Measurements from ENCODE around the gene ARF6.

The ARF6 gene

DNA sequence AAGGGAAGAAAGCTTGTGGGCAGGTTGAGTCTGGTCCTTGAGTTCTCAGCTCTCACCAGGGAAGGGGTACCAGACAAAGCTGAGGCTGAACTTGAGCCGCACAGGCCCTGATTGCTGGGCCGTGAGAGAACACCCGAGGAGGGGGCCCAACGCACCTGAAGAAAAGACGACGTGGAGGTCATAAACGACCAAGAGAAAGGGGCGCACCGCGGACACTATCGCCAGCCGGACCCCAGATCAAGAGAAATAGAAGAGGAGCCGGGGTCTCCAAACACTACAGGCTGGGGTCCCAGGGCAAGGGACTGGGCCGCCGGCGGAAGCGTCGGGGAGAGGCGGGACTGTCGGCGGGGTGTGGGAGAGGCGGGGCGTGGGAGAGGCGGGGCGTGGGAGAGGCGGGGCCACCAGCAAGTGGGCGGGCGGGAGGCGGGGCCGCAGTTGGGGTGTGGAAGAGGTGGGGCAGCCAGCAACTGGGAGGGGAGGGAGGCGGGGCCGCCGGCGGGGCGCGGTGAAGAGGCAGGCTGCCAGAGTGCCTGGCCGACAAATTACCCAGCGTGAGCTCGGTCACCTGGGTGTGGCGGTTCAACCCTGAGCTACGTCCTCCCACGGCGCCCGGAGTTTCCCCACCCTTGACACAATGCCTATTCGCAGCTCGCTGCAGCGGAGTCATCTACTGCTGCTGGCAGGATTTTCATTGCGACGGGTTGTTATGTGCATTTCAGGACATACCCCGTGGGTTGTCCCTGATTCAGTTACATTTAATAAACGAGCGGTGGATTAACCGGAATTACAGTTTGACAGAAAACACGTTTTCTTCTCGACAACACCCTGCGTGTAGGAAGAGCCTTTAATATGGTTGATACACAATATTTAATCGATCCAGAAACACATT, 24.8 kb upstream of the ARF6 start:
- TF ChIP-seq BACH2 (CRISPR knock-in tag; IDR thresholded peaks at IDR 0.05; ENCODE audit: borderline replicate concordance), result no peak
- no peak for TF ChIP-seq ZFP30 (CRISPR knock-in tag; IDR thresholded peaks at IDR 0.05)
- TF ChIP-seq RARB (CRISPR knock-in tag; IDR thresholded peaks at IDR 0.05), result no peak
- TF ChIP-seq, protein P1, sequence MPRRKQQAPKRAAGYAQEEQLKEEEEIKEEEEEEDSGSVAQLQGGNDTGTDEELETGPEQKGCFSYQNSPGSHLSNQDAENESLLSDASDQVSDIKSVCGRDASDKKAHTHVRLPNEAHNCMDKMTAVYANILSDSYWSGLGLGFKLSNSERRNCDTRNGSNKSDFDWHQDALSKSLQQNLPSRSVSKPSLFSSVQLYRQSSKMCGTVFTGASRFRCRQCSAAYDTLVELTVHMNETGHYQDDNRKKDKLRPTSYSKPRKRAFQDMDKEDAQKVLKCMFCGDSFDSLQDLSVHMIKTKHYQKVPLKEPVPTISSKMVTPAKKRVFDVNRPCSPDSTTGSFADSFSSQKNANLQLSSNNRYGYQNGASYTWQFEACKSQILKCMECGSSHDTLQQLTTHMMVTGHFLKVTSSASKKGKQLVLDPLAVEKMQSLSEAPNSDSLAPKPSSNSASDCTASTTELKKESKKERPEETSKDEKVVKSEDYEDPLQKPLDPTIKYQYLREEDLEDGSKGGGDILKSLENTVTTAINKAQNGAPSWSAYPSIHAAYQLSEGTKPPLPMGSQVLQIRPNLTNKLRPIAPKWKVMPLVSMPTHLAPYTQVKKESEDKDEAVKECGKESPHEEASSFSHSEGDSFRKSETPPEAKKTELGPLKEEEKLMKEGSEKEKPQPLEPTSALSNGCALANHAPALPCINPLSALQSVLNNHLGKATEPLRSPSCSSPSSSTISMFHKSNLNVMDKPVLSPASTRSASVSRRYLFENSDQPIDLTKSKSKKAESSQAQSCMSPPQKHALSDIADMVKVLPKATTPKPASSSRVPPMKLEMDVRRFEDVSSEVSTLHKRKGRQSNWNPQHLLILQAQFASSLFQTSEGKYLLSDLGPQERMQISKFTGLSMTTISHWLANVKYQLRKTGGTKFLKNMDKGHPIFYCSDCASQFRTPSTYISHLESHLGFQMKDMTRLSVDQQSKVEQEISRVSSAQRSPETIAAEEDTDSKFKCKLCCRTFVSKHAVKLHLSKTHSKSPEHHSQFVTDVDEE (CRISPR knock-in tag; IDR thresholded peaks at IDR 0.05), result no peak; the same call in 1 of the 2 replicates
- no peak for TF ChIP-seq GLIS3 (CRISPR knock-in tag; IDR thresholded peaks at IDR 0.05)
- TF ChIP-seq SNAI2 (CRISPR knock-in tag; IDR thresholded peaks at IDR 0.05), result no peak
- TF ChIP-seq ZNF565 (CRISPR knock-in tag; conservative IDR thresholded peaks at IDR 0.05; ENCODE audit: low read depth), result no peak
- no peak for TF ChIP-seq ZNF8 (CRISPR knock-in tag; IDR thresholded peaks at IDR 0.05)
- TF ChIP-seq, protein P2, sequence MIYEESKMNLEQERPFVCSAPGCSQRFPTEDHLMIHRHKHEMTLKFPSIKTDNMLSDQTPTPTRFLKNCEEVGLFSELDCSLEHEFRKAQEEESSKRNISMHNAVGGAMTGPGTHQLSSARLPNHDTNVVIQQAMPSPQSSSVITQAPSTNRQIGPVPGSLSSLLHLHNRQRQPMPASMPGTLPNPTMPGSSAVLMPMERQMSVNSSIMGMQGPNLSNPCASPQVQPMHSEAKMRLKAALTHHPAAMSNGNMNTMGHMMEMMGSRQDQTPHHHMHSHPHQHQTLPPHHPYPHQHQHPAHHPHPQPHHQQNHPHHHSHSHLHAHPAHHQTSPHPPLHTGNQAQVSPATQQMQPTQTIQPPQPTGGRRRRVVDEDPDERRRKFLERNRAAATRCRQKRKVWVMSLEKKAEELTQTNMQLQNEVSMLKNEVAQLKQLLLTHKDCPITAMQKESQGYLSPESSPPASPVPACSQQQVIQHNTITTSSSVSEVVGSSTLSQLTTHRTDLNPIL (CRISPR knock-in tag; IDR thresholded peaks at IDR 0.05; ENCODE audit: low read depth), result no peak
- ATAC-seq, result peak; percentile 85

DNA sequence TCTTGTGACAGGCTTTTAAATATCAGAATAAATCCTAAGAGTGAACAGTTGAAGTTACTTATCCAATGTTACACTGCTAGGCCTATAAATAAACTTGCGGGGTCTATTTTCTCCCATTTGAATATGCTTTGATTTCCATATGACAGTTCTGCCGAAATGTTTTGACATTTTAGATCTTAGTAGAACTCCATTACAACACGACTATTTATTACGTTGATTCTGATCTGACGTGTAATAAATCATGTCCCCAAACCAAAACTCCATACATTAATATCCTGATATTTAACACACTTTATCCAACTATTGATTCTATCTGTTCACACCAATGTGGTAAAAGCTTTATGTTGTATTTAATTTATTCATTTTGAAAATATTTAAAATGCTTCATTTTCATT, 24.2 kb upstream of the ARF6 start:
- TF ChIP-seq ZNF70 (CRISPR knock-in tag; IDR thresholded peaks at IDR 0.05), result no peak
- TF ChIP-seq ARNTL (CRISPR knock-in tag; IDR thresholded peaks at IDR 0.05; ENCODE audit: borderline replicate concordance, low read depth), result no peak
- no peak for TF ChIP-seq SNAI2 (CRISPR knock-in tag; IDR thresholded peaks at IDR 0.05)
- TF ChIP-seq, protein P3, sequence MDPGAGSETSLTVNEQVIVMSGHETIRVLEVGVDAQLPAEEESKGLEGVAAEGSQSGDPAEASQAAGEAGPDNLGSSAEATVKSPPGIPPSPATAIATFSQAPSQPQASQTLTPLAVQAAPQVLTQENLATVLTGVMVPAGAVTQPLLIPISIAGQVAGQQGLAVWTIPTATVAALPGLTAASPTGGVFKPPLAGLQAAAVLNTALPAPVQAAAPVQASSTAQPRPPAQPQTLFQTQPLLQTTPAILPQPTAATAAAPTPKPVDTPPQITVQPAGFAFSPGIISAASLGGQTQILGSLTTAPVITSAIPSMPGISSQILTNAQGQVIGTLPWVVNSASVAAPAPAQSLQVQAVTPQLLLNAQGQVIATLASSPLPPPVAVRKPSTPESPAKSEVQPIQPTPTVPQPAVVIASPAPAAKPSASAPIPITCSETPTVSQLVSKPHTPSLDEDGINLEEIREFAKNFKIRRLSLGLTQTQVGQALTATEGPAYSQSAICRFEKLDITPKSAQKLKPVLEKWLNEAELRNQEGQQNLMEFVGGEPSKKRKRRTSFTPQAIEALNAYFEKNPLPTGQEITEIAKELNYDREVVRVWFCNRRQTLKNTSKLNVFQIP (CRISPR knock-in tag; IDR thresholded peaks at IDR 0.05; ENCODE audit: borderline replicate concordance, low read depth), result no peak
- TF ChIP-seq TCF4 (CRISPR knock-in tag; IDR thresholded peaks at IDR 0.05; ENCODE audit: borderline replicate concordance), result no peak
- no peak for TF ChIP-seq TOX (CRISPR knock-in tag; IDR thresholded peaks at IDR 0.05; ENCODE audit: borderline replicate concordance)
- TF ChIP-seq GLIS3 (CRISPR knock-in tag; IDR thresholded peaks at IDR 0.05), result no peak
- no peak for TF ChIP-seq ISL1 (CRISPR knock-in tag; IDR thresholded peaks at IDR 0.05)
- no peak for TF ChIP-seq BACH2 (CRISPR knock-in tag; IDR thresholded peaks at IDR 0.05; ENCODE audit: borderline replicate concordance)
- no peak for TF ChIP-seq ESRRG (CRISPR knock-in tag; IDR thresholded peaks at IDR 0.05)
- TF ChIP-seq, protein P1 (CRISPR knock-in tag; IDR thresholded peaks at IDR 0.05), result no peak
- TF ChIP-seq, protein P2 (CRISPR knock-in tag; IDR thresholded peaks at IDR 0.05; ENCODE audit: low read depth), result no peak
- TF ChIP-seq OSR1 (CRISPR knock-in tag; IDR thresholded peaks at IDR 0.05), result no peak
- no peak for TF ChIP-seq CSDC2 (CRISPR knock-in tag; IDR thresholded peaks at IDR 0.05)
- TF ChIP-seq ZFP30 (CRISPR knock-in tag; IDR thresholded peaks at IDR 0.05), result no peak
- no peak for TF ChIP-seq ZNF8 (CRISPR knock-in tag; IDR thresholded peaks at IDR 0.05)
- no peak for TF ChIP-seq ZC3H10 (CRISPR knock-in tag; IDR thresholded peaks at IDR 0.05)
- no peak; the same call in 2 of the 3 replicates for ATAC-seq
